ENCODE results near the gene SKOR2. TPM values are rescaled to one million over a fixed set of nuclear protein-coding genes. Genes with fewer than 3 reads are reported as not detected.

Gene SKOR2
- total RNA-seq, 1 experiment from 2014 or later, result not detected

DNA sequence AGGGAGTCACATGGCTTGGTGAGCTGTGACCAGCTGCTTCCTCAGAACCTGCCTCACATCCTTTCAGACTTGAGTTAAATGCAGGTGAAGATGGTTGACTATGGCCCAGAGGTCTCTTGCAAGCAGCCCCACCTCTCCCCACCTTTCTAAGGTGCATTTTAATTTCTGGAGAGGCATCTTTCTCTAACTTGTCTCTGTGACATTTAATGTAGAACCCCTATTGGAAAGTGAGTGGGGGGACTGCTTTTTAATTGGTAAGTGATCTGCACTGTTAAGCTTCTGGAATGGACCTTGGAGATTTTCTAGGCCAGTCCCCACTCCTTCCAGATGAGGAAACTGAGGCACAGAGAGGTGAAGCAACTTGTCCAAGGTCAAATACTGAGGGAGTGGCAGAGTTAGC is 37.3 kb upstream of the SKOR2 start (continued):
- TF ChIP-seq, protein P1, sequence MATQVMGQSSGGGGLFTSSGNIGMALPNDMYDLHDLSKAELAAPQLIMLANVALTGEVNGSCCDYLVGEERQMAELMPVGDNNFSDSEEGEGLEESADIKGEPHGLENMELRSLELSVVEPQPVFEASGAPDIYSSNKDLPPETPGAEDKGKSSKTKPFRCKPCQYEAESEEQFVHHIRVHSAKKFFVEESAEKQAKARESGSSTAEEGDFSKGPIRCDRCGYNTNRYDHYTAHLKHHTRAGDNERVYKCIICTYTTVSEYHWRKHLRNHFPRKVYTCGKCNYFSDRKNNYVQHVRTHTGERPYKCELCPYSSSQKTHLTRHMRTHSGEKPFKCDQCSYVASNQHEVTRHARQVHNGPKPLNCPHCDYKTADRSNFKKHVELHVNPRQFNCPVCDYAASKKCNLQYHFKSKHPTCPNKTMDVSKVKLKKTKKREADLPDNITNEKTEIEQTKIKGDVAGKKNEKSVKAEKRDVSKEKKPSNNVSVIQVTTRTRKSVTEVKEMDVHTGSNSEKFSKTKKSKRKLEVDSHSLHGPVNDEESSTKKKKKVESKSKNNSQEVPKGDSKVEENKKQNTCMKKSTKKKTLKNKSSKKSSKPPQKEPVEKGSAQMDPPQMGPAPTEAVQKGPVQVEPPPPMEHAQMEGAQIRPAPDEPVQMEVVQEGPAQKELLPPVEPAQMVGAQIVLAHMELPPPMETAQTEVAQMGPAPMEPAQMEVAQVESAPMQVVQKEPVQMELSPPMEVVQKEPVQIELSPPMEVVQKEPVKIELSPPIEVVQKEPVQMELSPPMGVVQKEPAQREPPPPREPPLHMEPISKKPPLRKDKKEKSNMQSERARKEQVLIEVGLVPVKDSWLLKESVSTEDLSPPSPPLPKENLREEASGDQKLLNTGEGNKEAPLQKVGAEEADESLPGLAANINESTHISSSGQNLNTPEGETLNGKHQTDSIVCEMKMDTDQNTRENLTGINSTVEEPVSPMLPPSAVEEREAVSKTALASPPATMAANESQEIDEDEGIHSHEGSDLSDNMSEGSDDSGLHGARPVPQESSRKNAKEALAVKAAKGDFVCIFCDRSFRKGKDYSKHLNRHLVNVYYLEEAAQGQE (IDR thresholded peaks at IDR 0.05; ENCODE audit: low read depth), result no peak

DNA sequence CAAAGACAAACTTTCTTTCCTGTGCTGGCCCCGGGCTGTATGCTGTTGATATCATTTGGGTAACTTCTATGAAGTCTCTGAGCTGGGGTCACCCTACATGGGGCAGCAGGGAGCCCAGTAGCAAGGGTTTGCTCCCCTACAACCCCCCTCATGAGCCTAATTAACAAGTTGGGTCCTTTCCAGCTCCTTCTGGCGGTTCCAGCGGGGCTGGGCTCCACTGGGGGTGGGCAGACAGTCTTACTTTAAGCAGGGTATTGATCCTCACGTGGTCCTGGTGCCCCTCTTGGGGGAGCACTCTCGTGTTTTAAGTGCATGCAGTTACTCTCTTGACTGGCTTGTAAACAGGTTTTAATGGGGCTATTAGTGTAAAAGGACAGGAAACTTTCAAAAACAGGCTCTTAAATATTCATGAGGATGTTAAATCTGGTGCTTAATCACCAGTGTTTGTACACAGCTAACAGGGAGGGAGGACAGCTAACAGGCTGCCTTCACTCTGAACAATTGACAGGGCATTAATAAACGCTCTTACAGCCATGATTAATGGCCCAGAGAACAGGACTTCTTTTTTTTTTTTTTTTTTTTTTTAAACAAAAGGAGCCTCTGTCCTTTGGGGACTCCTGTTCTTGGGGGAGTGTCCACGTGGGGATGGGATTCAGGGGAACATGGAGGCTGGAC is 36.6 kb upstream of the SKOR2 start:
- Histone ChIP-seq H3K9me3 (ENCODE audit: control insufficient read depth in 1 of 2, insufficient read depth in 1 of 2, low read depth in 1 of 2, low read length in 2 of 2) (no peaks in the 10 kb centered on the region), H3K9me2 (ENCODE audit: insufficient read depth) (no peaks in the 10 kb centered on the region), H2AFZ (ENCODE audit: low read depth, low read length, poor library complexity, severe bottlenecking) (no peak overlapping the region), H4K20me1 (ENCODE audit: insufficient read depth) (no peaks in the 10 kb centered on the region), H3K4me1 (ENCODE audit: control insufficient read depth in 1 of 2, insufficient read depth in 2 of 2, low read length in 2 of 2) (no peaks in the 10 kb centered on the region), H3K79me2 (ENCODE audit: insufficient read depth, low read length) (no peaks in the 10 kb centered on the region), H3K4me3 (replicated peaks in 1 of 2; ENCODE audit: low read depth in 1 of 2, low read length in 2 of 2) (no peak overlapping the region), H3K36me3 (ENCODE audit: control insufficient read depth in 1 of 2, insufficient read depth in 2 of 2, low read length in 2 of 2) (no peaks in the 10 kb centered on the region), H3K27ac (ENCODE audit: low read depth, low read length) (no peak overlapping the region), H3K9ac (ENCODE audit: low read length) (no peak overlapping the region), H3K27me3 (ENCODE audit: insufficient read depth, low read length) (peaks cover 64% of the 10 kb centered on the region), H3K4me2 (ENCODE audit: low read length) (no peak overlapping the region)
- intact Hi-C loops (cut with micrococcal nuclease), result loop anchor here (10.0 kb wide), 1 partner anchor 457 kb away; no protein-coding TSS in a partner anchor
- no TSS peak for BruUV-seq (replicated peaks)
- POLR2A ChIA-PET, result no interaction called here
- ATAC-seq (no peak), DNase-seq (ENCODE audit: low read depth, low spot score) (no peak)
- RAD21 ChIA-PET (ENCODE audit: low non-redundant PET in 1 of 2, low total read pairs in 2 of 2, uncharacterized antibody in 2 of 2, unreplicated experiment in 2 of 2), result no interaction called here
- TF ChIP-seq, protein P1 (IDR thresholded peaks at IDR 0.05; ENCODE audit: low read depth), result no peak
- CTCF ChIA-PET, result no interaction called here

Data from HCT116 (cell line).